Gastroesophageal sphincter (tissue), 3 donors: ENCODE data around the gene CTNNA3.

Experiments
- EP300 ChIP-seq: sonication (generic); formaldehyde crosslinking; IDR thresholded peaks from one replicate; pipeline ENCODE4 v1.6.1; 2017; ENCODE audit warnings: antibody characterized with exemption, mild to moderate bottlenecking
- POLR2A ChIP-seq, 2 donors: fragments of 450-650 bp; IDR thresholded peaks; one replicate each; pipeline ENCODE4 v1.6.1; 2017; ENCODE audit warnings: antibody characterized with exemption in 2 of 2, mild to moderate bottlenecking in 2 of 2, moderate library complexity in 1 of 2
- TF ChIP-seq, protein P1 (sequence below), 4 experiments: fragments of 200-600 bp in 2 of 4; fragments of 450-650 bp in 2 of 4; sonication (generic) in 1 of 4; IDR thresholded peaks; one replicate each; pipeline ENCODE4 v1.5.1; 2017 to 2019; ENCODE audit warnings: antibody characterized with exemption in 4 of 4, mild to moderate bottlenecking in 2 of 4, moderate library complexity in 2 of 4

DNA sequence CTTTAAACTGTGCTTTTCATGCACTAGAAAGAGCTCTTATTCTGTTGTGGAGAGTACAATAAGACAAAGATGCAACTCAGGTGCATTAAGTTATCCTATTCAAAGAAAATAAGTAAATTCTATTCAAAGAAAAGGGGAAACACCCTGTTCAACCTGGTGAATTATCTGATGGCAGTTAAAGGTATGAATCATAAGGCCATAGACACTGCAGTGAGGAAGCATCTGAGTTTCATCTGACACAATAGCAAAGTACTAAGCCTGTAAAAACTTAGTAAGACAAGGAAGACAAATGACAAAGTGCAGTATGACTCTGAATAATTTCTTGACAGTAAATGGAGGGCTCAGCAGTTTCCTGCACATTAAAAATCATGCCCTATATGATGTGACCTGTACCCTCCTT lies 861.2 kb downstream of the CTNNA3 start:
- TF ChIP-seq, protein P1, sequence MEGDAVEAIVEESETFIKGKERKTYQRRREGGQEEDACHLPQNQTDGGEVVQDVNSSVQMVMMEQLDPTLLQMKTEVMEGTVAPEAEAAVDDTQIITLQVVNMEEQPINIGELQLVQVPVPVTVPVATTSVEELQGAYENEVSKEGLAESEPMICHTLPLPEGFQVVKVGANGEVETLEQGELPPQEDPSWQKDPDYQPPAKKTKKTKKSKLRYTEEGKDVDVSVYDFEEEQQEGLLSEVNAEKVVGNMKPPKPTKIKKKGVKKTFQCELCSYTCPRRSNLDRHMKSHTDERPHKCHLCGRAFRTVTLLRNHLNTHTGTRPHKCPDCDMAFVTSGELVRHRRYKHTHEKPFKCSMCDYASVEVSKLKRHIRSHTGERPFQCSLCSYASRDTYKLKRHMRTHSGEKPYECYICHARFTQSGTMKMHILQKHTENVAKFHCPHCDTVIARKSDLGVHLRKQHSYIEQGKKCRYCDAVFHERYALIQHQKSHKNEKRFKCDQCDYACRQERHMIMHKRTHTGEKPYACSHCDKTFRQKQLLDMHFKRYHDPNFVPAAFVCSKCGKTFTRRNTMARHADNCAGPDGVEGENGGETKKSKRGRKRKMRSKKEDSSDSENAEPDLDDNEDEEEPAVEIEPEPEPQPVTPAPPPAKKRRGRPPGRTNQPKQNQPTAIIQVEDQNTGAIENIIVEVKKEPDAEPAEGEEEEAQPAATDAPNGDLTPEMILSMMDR (IDR thresholded peaks at IDR 0.05), result no peak
- TF ChIP-seq POLR2A (IDR thresholded peaks at IDR 0.05) (no peak), EP300 (no peak)
